Type B pancreatic cell (in vitro differentiated cells): ENCODE measurements around the gene CDK5RAP2. TPM values are rescaled to one million over a fixed set of nuclear protein-coding genes. Genes with fewer than 3 reads are reported as not detected.

Experiments
- DNase-seq: peaks from one replicate; pipeline ENCODE4 v3.0.0; 2021; ENCODE audit warnings: mixed read lengths; ENCODE audit not compliant: unreplicated experiment; ENCODE audit errors: extremely low spot score
- H3K27ac Mint-ChIP-seq: 2 replicates; pipeline ENCODE4 v1.8.0; 2021; ENCODE audit warnings: mild to moderate bottlenecking, mixed read lengths
- H3K27me3 Mint-ChIP-seq: 2 replicates; pipeline ENCODE4 v1.8.0; 2021; ENCODE audit warnings: mixed read lengths
- H3K36me3 Mint-ChIP-seq: 2 replicates; pipeline ENCODE4 v1.8.0; 2021; ENCODE audit warnings: mixed read lengths
- H3K4me1 Mint-ChIP-seq: one replicate; pipeline ENCODE4 v1.8.0; 2021; ENCODE audit warnings: mixed read lengths; ENCODE audit not compliant: unreplicated experiment
- H3K4me3 Mint-ChIP-seq: 2 replicates; pipeline ENCODE4 v1.8.0; 2021; ENCODE audit warnings: mild to moderate bottlenecking, mixed read lengths
- H3K9me3 Mint-ChIP-seq: 2 replicates; pipeline ENCODE4 v1.8.0; 2021; ENCODE audit warnings: mixed read lengths
- CTCF ChIP-seq: fragments of 200-600 bp; sonication (generic); conservative IDR thresholded peaks from 2 replicates; pipeline ENCODE4 v1.5.0; 2021; ENCODE audit warnings: antibody characterized with exemption, mild to moderate bottlenecking
- total RNA-seq: library from RNA; stranded (reverse); gene quantifications from 2 replicates; pipeline ENCODE4 v1.2.1, GENCODE V29; 2021; ENCODE audit warnings: low replicate concordance

The CDK5RAP2 gene
- total RNA-seq, 1 donor from 2014 or later = 69.2 TPM

DNA sequence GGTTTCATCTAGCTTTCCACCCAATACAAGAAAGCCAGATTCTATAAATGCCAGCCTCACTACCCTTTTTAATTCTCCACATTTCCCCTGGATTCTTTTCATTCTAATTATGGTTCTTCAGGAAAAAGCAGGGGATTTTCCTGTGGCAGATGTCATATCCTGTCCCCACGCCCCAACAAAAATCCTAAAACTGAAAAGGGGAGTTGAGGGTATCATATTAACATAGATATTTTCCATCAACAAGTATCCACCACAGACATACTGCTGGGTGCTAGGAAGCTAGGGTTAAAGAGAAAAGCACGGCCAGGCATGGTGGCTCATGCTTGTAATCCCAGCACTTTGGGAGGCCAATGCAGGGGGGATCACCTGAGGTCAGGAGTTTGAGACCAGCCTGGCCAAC, 38.0 kb downstream of the CDK5RAP2 start:
- DNase-seq = no peak
- Mint-ChIP-seq H3K4me3 (no peak overlapping the region), H3K27me3 (no peaks in the 10 kb centered on the region), H3K27ac (no peak overlapping the region), H3K36me3 (peaks cover 26% of the 10 kb centered on the region), H3K4me1 (peaks cover 10% of the 10 kb centered on the region), H3K9me3 (no peaks in the 10 kb centered on the region)
- no peak for TF ChIP-seq CTCF

DNA sequence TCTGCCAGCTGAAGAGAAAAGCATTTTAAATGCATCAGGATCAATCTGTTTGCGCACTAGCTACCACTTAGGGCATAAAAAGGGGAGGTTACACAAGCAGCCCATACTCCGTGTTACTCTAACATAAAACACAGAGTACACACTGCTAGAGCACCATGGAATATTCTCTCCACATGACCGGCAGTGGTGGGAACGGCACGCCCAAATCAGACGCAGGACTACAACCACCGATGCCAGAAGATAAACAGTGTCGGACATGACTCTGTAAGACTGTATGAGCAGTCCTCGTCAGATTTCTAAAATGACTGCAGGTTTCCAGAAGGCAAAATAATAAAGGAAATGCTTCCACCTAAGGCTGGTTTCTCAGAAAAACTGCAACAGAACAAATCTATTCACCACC, 40.0 kb downstream of the CDK5RAP2 start:
- peak overlapping the region; percentile 18 for H3K27ac Mint-ChIP-seq

DNA sequence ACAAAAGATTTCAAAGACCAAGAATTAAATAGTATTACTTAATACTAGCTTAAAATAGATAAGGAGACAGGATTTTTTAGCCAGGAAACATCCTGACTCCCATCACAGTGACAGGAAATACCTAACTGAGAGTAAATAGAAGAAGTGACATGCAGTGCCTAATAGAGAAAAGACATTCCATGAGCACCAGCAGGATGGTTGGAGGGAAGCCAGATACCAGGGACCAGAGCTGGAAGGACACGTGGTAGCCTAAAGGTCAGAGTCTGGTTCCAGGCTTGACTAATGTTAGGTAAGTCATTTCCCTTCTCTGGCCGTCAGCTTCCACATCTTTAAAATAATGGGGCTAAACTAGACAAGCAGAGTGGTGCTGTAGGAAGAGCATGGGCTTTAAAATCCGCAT, 41.6 kb downstream of the CDK5RAP2 start:
- peaks cover 10% of the 10 kb centered on the region for H3K4me1 Mint-ChIP-seq

More for the DNA sequence above, 40.0 kb downstream of the CDK5RAP2 start:
- H3K27me3 Mint-ChIP-seq = no peaks in the 10 kb centered on the region
- no peak for DNase-seq
- H3K36me3 Mint-ChIP-seq = peaks cover 40% of the 10 kb centered on the region
- H3K9me3 Mint-ChIP-seq = no peaks in the 10 kb centered on the region
- TF ChIP-seq CTCF = no peak
- H3K4me1 Mint-ChIP-seq = peaks cover 10% of the 10 kb centered on the region
- H3K4me3 Mint-ChIP-seq = no peak overlapping the region

DNA sequence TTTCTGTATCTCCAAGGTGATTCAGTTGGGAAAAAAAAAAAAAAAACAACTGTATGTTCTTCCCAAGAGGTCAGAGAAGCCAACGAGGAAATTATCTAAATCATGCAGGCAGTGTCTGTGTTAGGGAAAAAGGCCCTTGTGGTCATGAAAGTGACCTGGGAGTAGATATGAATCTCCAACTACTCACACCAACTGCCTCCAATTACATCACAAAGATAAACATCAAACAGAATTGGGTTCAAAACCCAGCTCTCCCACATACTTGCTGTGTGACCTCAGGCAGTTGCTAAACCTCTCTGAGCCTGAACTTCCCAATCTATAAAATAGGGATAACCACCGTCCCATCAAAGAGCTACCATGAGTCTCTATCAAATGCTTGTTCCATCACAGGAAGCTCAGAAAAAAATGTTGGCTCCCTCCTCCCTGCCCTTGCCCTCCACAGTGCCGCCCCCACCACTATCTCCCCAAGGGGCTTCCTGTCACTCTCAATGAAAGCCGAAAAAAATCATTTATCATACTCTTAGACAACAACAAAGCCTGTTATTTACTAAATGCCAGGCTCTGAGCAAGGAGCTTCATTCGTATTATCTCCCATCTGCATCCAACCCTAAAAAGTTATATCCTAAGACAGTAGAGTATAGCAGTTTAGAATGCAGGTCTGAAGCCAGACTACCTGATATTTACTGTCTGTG, 42.9 kb downstream of the CDK5RAP2 start:
- peaks cover 25% of the 10 kb centered on the region for H3K36me3 Mint-ChIP-seq
- no peak for DNase-seq
- H3K27ac Mint-ChIP-seq = no peak overlapping the region
- no peak overlapping the region for H3K4me3 Mint-ChIP-seq
- TF ChIP-seq CTCF = no peak
- H3K4me1 Mint-ChIP-seq = peaks cover 15% of the 10 kb centered on the region
- H3K9me3 Mint-ChIP-seq = no peaks in the 10 kb centered on the region
- H3K27me3 Mint-ChIP-seq = no peaks in the 10 kb centered on the region

More for the DNA sequence above, 41.6 kb downstream of the CDK5RAP2 start:
- no peak for TF ChIP-seq CTCF
- H3K27ac Mint-ChIP-seq = no peak overlapping the region
- DNase-seq = no peak
- peaks cover 25% of the 10 kb centered on the region for H3K36me3 Mint-ChIP-seq
- no peaks in the 10 kb centered on the region for H3K9me3 Mint-ChIP-seq
- H3K27me3 Mint-ChIP-seq = no peaks in the 10 kb centered on the region
- no peak overlapping the region for H3K4me3 Mint-ChIP-seq

GRCh38 chr9:120536094-120536493, 43.9 kb downstream of the CDK5RAP2 start:
- Mint-ChIP-seq H3K9me3 (no peaks in the 10 kb centered on the region), H3K4me1 (peaks cover 10% of the 10 kb centered on the region), H3K27me3 (no peaks in the 10 kb centered on the region), H3K36me3 (peaks cover 31% of the 10 kb centered on the region), H3K4me3 (no peak overlapping the region), H3K27ac (no peak overlapping the region)
- DNase-seq = no peak
- TF ChIP-seq CTCF = no peak

- peaks cover 4% of the 10 kb centered on the region for H3K4me1 Mint-ChIP-seq
- peak overlapping the region; percentile 99 for H3K27ac Mint-ChIP-seq
- DNase-seq = no peak
- H3K36me3 Mint-ChIP-seq = peaks cover 44% of the 10 kb centered on the region
- no peak overlapping the region for H3K4me3 Mint-ChIP-seq
- no peaks in the 10 kb centered on the region for H3K9me3 Mint-ChIP-seq
- no peaks in the 10 kb centered on the region for H3K27me3 Mint-ChIP-seq
- no peak for TF ChIP-seq CTCF
Observed at GRCh38 chr9:120534266-120534665, 45.7 kb downstream of the CDK5RAP2 start.
